Ureter (tissue), 1 donor: ENCODE results near the gene CYB561. TPM values are rescaled to one million over a fixed set of nuclear protein-coding genes. Genes with fewer than 3 reads are reported as not detected.
A peak's percentile ranks its signal among the peaks of the same experiment; 100 is the strongest.

Experiments used
- DNase-seq: peaks from one replicate; pipeline ENCODE4 v3.0.0-alpha.2; 2020; ENCODE audit warnings: low spot score
- total RNA-seq: library from RNA; stranded (reverse); gene quantifications from one replicate; pipeline ENCODE4 v1.2.4, GENCODE V29; 2023
- donor health status: DM: yes; HTN: yes; CAD: no.

The CYB561 gene
- total RNA-seq, 1 donor from 2014 or later = 70.8 TPM

DNA sequence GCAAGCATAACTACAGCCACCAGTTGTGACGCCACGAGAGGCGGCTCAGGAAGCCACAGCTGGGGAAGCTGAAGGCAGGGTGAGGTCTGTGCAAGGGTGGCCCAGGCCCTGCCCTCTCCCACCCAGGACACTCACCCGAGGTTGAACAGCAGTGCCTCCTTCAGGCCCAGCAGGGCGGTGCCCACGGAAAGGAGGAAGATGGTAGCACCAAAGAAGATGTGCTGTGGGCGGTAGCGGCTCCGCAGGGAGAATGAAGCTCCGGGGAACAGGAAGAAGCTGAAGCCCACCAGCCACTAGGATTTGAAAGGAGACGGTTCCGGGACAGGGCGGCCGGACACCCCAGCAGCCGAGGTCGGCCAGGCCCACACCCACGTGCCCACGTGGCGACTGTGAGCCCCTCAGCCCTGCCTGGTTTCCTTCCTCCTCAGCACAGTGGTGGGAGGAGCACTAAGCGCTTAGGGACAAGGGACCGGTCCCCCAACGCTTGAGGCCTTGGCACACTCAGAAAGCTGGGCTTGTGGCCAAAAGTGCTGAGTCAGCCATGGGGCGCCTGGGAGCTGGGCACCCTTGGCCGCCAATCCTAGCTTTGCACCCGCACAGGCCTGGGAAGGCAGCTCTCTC is 11.0 kb downstream of the CYB561 start:
- DNase-seq = peak; percentile 91

DNA sequence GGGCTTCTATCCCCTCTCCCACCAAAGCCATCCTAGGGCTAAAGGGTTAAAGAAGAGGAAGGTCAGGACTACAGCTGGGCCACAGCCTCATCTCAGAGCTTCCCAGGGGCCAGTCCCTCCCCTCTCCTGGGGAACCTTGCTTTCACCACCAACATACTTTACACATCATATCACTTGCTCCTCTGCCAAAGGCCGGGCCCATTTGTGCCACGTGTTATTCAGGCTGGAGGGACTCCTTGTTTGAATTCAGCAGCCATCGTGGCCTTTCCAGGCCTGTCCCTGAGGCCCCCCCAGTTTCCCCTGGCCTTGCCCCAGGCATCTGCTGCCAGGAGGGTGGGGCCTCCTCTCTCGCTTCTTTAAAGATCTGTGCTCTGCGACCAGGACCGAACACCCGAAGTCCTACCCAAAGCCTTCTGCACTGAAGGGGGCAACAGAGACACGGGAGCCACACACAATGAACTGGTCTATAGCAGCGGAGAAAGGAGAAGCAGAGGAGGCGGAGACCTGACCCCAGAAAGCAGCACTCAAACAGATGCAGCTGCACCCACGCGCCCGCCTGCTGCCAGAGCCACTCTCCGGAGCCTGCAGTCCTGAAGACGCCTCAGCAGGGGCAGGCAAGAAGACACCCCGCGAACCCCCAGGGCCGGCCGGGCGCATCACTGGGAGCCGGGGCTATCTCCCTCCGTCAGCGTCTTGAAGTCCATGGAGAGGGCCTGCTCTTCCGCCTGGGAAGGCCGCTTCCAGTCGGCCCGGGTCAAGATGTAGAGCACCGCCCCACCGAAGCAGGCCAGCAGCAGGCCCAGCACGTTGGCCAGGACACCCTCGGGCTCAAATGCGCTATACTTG is 12.1 kb downstream of the CYB561 start:
- DNase-seq = peak; percentile 84

DNA sequence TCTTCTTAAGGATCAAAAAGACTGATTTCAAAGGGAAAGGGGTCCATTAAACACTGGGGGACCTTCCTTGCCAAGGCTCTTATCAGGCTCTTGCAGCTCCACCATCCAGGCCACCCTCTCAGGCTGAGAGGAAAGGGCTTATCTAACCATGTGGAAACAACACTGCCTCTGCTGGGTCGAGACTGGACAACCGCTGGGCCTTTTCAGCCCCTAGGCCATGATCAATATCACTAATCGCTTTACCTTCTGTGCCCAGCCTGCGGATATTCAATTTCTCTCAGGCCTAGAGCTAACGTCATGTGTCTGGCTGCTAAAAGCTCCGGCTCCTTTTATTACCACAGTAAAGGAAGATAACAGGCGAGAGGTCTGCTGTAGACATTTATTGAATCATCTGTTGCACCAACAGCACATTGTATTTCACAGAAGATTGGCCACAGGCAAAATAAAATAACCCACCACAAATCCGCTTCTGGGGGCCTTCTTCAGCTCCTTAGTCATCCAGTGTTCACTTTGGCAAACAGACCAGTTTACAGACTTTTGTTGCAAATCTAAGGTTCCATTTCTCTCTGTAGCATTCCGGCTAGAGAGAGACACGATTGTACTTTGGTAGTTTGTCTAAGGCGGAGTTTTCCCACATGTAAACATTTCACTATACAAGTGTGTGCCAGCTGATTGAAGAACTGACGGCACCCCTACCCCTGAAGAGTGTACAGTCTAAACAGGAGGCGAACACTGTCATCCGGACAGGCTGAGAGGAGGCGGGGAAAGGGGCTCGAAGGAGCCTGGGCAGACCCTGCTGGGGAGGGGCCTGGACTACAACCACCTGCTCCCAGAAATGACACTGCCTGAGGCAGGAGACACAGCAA is 13.9 kb downstream of the CYB561 start:
- no peak for DNase-seq

DNA sequence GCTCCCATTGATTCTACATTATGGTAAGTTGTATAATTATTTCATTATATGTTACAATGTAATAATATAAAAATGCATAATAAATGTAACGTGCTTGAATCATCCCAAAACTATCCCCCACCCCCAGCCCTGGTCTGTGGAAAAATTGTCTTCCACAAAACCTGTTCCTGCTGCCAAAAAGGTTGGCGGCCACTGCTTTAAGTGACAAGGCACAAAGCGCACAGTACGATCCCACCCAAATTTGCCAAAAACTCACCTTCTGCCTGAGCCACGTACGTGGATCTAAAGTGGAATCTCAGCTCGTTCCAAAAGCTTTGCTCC is 14.5 kb downstream of the CYB561 start:
- no peak for DNase-seq

DNA sequence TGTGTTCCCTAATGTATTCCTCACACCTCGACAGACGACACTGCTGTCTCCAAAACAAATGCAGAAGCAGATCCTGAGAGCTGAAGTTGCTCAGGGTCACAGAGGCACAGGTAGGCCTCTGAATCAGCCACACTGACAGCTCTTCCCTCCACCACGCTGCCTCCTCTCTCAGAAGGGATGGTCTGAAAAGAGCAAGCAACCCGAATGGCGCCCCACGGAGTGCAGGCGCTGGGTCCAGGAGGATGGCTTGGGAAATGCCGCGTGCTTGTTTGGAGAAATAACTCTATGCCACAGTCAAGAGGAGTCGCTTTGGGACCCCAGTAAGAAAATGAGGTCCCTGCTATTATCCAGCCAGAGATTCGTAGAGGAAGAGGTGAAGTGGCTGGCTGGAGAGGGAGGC is 15.9 kb downstream of the CYB561 start:
- DNase-seq = no peak

DNA sequence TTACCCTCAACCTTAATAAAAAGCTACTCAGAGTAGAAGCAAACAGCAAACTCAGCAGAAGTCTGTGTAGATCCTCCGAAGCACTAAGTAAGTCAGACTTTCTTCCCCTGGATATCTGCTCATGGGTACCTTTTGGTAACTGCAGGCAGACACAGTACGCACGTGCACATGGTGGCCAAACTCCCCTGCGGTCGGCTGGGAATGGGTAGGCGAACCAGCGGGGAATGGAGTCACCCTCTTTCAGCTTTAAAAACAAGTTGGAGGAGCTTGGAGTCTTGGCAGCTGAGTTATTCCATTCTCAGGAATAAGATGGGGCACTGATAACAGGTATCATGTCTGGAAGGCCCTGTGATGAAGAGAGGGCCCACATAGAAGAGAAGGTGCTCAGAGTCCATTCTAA is 16.3 kb downstream of the CYB561 start:
- no peak for DNase-seq

DNA sequence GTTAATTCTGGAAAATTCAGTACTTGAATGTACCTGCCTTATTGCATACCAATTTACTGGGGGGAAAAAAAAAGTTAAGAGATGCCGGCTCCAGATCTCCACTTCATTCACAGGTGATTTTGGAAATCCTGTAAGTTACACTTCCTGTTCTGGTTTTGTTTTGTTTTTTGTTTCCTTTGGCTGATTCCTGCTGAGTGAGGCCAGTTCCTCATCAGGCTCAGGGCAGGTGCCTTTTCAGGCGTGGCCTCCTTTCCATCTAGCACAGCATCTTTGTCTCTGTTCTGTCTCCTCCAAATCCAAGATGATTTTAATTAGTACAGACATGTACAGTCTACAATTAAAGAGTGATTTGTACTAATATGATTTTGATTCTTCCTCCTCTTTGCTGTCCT is 19.2 kb downstream of the CYB561 start:
- DNase-seq = no peak

DNA sequence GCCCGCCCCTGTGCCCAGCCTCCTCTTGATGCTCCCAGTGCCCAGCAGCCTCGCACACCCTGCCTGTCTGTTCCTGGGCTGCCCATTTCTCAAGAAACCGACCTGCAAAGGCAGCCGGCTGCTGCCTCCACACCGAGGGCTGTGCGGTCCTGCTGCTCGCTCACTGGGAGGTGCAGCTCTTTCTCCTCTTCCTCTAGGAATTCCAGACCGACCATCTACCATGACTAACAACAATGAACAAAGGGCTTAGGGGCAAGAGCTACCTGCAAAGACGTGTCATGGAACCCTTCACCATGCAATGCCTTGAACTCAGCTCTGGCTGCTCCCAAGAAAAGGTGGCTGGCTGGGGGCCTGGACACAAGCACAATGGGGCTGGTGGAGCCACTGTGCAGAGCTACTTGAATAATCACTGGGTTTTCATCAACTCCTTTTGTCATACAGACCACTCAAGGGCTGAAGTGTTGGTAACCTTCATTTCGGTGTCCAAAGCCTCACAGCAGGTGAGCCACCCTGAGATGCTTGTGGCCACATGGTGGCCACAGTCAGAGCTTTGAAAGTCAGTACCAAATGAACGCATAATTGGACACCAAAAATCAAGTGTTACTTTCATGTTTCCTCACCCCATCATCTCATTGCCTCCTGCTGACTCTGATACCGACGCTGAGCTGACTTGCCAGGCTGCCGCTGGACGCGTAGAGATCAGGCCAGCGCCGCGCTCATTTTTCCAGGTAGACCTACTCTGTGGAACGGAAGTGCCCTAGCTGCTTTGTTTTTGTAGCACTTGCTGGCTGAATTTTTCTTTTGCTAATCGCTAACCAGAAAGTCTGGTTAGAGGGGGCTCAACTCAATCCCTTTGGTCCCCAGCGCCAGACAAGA is 19.8 kb downstream of the CYB561 start:
- DNase-seq = no peak

DNA sequence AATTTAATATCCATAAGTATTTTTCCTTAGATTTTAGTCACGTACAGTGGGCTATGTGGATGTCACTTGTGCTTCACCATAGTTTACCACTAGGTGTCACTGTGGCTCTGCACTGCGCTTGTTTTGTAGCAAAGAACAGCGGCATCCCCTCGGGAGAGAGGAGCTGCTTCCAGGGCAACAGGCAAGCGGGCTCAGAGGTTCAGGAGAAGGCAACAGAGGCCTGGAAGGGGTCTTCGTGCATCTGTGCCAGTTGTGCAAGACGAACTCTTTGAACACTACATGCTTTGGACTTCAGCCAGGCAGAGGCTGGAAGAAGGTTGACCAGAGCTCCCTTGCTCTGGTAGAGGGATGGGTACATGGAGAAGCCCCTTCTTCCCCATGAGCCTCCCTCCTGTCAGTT is 20.6 kb downstream of the CYB561 start:
- peak; percentile 82 for DNase-seq

DNA sequence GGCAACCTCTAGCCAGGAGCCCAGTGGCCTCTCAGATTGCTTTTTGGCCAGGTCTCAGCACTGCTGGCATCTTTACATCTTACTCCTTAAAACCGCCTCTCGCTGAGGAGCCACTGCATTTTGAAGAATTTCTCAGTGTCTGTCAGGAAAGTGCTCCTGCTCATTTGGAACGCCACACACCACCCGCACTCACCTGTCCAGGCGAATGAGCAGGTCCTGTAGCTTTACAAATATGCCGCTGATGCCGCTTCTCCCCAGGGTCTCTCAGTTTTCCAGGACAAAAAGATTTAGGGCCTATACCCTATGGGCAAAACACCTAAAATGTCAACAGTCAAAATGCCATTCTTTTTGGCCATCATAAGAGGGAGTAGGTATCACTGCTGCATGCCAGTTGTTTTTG is 22.1 kb downstream of the CYB561 start:
- DNase-seq = no peak

DNA sequence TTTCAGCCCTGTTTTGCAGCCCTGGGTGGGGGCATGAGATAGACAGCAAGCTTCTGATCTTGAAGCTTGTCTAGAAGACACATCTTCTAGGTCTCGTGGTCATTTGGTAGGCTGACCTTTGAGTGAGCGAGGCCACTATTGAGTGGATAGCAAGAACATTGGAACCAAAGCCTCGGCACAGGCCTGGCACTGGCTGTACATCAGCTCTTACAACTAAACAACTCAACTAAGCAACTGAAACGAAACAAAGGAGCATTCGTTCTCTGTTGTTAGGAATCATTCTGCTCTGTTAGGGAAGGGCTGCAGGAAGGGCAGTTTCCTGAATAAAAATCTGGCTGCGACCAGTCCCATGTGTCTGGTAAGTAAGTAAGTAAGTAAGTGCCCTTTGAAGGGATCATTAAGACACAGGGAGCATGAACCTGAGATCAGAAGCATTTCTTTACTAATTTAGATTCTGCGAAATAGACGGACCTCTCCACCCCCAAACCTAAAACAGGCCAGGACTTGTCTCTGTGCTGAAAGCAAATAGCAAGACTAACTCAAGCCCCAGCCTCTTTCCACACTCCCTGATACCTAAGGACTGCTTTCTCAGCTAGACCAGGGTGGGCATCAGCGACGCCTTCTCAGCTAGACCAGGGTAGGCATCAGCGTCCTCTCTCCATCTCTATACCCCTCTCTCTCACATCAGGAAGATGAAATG is 22.7 kb downstream of the CYB561 start:
- peak; percentile 32 for DNase-seq

DNA sequence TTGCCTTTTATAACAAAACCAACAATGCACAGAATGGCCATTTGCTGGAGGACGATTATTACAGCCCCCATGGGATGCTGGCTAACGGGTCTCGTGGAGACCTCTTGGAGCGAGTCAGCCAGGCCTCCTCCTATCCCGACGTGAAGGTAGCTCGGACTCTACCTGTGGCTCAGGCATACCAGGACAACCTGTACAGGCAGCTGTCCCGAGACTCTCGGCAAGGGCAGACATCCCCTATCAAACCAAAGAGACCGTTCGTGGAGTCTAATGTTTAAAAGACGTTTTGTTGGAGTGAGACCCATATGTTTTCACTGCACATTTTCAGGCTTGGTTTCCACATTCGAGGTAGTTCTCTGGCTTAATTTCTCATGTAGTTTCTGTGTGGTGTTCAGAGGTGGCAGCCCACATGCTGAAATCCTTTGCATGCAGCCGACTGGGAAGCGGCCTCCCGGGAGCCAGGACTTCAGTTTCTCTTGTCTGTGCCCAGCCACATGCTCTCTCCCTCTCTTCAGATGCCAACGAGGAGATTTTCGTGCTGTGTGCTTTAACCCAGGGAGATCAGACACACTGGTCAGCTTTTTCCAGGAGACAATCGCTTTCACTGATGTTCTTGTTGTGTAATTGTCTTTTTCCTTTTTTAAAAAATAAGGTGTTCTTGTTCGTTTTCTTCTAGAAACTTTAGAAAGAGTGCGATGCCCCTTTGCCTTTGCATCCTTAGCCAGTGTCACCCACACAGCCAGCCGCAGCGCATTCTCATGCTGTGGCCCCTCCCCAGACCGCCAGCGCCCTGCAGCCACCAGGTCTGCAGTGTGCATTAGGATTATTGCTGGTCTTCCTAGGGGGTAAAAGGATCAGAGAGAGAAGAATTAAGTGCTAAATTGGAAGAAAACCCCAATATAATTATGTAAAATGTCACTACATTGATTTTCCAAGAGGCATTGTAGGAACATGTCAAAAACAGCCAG is 24.1 kb downstream of the CYB561 start:
- peak; percentile 29 for DNase-seq

DNA sequence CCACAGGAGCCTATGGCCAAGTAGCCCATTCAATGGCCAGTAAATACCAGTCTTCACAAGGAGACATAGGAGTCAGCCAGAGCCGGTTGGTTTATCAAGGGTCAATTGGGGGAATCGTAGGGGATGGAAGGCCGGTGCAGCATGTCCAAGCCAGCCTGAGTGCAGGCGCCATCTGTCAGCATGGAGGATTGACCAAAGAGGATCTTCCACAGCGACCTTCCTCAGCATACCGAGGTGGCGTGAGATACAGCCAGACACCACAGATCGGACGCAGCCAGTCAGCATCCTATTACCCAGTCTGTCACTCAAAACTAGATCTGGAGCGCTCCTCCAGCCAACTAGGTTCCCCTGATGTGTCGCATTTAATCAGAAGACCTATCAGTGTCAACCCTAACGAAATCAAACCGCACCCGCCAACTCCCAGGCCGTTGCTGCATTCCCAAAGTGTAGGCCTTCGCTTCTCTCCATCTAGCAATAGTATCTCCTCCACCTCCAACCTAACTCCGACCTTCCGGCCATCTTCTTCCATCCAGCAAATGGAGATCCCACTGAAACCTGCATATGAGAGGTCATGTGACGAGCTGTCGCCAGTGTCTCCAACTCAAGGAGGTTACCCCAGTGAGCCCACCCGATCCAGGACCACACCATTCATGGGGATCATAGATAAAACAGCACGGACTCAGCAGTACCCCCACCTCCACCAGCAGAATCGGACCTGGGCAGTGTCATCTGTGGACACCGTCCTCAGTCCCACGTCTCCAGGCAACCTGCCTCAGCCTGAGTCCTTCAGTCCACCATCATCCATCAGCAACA is 25.0 kb downstream of the CYB561 start:
- DNase-seq = peak; percentile 41

DNA sequence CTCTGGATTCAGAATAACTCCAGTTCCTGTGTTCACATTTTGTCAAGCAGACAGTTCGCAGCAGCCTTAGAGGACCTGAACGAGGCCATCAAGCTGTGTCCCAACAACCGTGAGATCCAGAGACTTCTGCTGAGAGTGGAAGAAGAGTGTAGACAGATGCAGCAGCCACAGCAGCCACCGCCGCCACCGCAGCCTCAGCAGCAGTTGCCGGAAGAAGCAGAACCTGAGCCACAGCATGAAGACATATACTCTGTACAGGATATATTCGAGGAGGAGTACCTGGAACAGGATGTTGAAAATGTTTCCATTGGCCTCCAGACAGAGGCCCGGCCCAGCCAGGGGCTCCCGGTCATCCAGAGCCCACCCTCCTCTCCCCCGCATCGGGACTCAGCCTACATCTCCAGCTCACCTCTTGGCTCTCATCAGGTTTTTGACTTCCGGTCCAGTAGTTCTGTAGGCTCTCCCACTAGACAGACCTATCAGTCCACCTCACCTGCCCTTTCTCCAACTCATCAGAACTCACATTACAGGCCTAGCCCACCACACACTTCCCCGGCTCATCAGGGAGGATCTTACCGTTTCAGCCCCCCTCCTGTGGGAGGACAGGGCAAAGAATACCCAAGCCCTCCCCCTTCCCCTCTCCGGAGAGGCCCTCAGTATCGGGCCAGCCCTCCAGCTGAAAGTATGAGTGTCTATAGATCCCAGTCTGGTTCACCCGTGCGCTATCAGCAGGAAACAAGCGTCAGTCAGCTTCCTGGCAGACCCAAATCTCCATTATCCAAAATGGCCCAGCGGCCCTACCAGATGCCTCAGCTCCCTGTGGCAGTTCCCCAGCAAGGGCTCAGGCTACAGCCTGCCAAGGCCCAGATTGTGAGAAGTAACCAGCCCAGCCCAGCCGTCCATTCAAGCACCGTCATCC is 25.9 kb downstream of the CYB561 start:
- peak; percentile 38 for DNase-seq

DNA sequence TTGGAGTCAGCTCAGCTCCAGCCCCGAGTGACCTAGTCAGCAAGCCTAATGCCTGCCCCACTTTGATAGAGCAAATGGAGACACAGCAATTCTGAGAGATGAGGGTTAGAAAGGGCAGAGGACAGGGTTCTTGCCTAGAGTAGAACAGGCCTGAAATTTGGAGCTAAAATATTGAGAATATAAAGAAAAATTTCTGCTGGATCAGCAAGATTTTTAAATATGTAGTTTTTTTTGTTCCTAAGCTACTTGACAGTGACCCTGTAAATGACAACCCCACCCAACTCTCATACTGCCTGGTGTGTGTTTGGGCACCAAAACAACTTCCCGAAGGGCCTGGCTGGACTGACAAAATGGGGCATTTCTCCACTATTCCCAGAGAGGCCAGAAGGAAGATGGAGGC is 26.7 kb downstream of the CYB561 start:
- no peak for DNase-seq

DNA sequence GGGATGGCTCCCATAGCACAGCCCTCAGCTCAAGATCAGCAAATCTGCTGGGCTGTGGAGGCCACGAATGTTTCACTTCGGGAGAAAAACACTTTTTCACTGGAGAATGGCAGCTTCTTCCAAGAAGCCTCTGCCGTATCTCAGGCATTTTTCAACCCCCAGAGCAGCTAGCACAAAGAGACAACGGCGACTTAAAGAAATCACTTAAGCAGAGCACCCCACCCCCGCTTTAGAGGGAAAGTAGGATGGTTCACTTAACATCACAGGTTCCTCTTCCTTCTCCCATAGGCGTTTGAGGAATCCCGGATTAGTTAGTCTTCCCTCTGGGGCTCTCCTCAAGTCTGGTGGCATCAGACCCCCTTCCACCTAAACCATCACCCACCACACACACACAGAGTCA is 27.6 kb downstream of the CYB561 start:
- no peak for DNase-seq

DNA sequence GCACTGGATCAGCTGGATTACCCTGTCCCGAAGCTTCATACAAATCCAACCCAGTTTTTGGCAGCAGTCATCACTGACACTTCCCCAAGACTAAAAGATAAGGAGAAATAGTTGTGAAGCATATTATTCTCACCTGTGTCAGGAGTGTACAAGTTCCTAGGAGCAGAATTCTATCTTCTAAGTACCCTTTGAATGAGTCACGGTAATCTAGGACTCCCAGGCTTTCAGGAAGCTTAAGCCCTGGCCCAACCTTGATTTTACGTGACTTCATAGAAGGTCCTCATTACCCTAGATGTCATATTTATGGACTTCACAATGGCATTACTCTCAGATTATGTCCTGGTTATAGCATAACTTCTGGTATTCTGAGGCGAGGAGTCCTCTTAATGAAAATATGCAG is 31.9 kb downstream of the CYB561 start:
- DNase-seq = no peak

DNA sequence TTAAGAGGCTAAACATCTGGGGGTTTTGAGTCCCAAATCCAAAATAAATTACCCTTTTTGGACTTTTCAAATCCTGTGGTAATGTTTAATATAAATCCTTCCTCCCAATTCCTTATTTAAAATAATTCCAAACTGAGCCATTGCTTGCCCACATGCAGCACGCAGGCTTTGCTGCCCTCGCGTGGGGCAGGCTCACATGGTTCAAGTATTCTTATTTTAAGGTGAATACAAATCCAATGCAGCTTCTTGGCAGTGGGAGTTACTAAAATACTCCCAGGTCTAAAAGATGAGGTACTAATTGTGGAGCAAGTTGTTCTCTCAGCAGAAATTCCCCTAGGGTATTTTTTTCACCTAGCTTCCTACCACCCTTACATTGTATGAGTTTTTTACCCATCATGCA is 33.0 kb downstream of the CYB561 start:
- DNase-seq = no peak
